Activated CD4-positive, alpha-beta T cell treated with anti-CD3 and anti-CD28 coated beads, Interleukin-2, amount 50 U/mL, for 48 hours (primary cell): ENCODE data around the gene TBC1D5.

Experiments used
- DNase-seq, 2 experiments: peaks; one replicate each; pipeline ENCODE4 v3.0.0-alpha.2; 2020

Gene TBC1D5

DNA sequence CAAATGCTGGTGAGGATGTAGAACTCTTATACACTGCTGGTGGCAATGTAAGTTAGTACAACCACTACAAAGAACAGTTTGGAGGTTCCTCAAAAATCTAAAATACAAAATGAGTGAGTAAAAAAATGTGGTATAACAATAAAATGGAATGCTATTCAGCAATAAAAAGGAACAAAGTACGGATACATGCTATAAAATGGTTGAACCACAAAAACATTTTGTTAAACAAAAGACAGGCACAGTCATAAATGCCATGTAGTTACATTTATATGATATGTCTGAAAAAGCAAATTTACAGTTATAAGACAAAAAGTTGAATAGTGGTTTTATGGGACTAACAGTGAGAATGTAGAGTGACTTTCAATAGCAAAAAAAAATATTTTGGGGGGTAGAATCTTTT, 285.8 kb downstream of the TBC1D5 start:
- no peak for DNase-seq

DNA sequence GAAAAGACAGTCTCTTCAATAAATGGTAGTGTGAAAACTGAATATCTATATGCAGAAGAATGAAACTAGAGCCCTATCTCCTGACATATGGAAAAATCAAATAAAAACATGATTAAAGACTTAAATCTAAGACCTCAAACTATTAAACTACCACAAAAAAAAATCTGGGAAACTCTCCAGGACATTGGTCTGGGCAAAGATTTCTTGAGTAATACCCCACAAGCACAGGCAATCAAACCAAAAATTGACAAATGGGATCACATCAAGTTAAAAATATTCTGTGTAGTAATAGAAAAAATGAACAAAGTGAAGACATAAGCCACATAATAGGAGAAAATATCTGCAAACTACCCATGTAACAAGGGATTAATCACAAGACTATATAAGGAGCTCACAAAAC, 286.4 kb downstream of the TBC1D5 start:
- no peak for DNase-seq

DNA sequence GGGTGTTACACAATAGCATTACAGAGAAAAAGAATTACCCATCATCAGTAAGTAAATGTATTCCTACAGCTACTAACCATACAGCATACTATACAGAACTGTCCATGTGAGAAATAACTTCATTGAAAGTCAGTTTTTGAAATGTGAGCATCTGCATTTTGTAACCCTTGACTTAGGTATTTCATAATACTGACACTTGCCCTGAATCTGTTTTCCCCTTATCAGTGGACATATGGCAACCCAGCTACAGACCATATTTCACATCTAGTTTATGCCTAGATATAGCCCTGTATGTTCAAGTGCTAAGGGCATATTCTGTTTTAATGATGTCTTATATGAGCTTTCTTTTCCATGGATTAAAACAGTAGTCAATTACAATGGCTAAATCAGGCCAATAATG, 297.6 kb downstream of the TBC1D5 start:
- no peak for DNase-seq

DNA sequence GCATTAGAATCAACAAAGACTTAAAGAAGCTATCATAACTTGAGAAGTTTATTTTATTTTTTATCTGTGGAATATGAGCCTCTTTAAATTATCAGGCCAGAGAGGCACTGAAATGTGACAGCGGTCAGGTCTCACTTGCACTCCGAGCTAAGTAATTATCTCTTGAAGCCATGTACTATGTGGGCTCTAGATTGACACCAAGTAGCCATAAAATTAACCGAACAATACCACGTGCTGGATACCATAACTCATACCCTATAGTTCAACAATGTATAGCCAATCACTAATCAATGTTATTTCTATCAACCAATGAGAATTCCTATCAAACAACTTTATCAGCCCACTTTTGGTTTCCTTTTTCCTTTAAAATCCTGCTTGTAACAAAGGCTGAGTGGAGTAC, 299.3 kb downstream of the TBC1D5 start:
- DNase-seq, result no peak

DNA sequence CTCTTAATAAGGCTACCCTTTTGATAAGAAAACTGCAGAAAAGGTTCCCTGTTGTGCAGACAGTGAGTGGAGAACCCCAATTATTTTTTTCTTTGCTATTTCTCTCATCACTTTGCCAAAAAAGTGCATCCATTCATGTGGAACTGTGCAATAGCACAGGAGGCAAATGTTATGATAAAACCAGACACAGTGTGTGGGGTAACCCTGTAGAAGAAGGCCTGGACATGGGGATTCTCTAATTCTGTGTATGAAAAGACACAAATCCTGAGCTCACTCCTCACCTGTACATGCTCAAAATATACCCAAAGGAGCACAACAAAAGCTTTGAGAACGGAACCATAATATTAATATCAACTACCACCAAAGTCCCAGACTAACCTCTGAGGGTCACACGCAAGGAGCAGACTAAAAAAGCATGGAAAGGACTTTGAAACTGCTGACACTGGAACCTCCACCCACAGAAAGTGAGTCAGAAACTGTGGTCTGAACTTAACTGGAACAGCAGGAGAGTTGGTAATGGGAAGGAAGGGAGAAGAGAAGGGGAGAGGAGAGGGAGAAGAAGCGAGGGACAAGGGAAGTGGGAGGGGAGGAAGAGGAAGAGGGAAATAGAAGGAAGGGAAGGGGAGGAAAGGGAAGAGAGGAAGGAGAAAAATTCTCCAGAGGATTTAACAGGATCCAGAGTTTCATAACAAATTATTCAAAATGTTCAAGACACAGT, 299.9 kb downstream of the TBC1D5 start:
- no peak for DNase-seq

DNA sequence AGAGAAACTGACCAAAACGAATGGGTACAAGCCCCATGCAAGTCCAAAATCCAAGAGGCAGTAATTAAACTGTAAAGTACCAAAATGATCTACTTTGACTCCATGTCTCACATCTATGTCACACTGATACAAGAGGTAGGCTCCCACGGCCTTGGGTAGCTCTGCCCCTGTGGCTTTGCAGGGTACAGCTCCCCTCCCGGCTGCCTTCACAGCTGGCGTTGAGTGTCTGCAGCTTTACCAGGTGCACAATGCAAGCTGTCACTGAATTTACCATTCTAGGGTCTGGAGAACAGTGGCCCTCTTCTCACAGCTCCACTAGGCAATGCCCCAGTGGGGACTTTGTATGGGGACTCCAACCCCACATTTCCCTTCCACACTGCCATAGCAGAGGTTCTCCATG, 308.6 kb downstream of the TBC1D5 start:
- no peak for DNase-seq

DNA sequence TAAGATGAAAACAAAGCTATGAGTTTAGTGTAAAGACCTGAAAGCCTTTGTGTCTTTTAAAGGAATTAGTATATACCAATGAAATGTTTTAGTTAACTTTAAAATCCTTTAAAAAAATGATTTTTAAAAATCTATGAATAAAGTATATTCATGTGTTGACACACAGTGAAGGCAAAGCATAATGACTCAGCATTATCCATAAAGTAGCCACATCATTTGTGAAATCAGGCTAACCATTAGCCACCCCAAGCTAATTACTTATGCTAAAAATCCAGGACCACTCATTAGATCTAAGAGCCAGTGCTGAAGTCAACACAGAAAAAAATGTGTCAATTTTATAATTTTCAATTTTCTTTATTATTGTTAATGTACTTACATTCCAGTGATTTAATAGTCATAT, 310.2 kb downstream of the TBC1D5 start:
- no peak for DNase-seq

DNA sequence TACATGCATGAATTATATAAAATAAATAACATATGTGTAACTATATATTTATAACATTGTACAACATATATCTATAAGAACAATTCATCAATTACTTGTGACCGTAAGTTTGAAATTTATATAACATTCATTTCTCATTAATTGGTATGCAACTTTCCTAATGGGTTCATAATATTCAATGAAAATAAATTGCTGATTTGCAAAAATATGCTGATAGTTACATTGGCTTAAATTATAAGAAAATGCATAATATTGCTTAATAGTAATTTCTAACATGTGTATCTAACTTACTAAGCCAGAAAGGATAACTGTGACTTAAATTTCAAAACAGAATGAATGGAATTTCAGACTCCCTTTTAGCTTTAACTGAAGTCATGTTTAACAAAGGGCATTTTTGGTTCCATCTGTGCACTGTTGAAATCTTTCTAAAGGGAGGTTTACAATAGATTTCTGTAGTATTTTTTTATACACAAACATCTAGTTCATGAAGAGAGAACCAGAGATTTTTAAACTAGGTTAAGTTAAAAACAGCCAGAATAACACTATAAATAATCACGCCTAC, 310.9 kb downstream of the TBC1D5 start:
- no peak for DNase-seq

DNA sequence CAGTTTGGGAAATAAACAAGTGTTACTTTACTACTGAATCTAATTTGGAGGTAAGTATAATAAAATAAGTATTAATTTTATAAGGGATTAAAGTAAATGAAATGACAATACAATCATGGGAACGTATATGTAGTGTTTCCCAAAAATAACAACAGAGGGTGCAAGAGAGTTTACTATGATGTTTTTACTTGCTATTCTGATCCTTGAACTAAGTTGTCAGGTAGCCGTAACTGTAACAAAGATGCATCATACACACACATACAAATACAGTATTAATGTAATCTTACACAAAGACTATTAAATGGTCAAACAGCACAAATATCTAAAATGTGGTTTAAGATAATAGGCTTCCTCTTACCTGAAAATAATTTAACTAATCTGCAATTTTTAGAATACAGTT, 311.4 kb downstream of the TBC1D5 start:
- DNase-seq, result no peak

DNA sequence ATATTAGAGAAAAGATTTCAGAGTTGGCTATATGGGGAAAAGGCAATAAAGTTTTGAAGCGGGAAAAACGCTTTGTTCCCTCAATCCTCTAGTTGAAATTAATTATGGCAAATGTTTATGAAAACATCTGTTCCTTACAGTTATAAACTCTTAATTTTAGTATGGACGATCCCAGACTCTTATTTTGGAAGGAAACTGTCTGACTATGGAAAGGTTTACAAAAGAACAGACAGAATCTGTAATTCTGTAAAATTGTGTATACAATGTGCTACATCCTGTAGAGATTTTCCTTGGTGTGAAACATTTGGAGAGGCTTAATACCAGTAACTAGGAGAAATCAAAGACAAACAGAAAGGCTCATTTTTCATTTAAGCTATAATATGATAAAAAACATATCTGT, 311.8 kb downstream of the TBC1D5 start:
- no peak for DNase-seq

DNA sequence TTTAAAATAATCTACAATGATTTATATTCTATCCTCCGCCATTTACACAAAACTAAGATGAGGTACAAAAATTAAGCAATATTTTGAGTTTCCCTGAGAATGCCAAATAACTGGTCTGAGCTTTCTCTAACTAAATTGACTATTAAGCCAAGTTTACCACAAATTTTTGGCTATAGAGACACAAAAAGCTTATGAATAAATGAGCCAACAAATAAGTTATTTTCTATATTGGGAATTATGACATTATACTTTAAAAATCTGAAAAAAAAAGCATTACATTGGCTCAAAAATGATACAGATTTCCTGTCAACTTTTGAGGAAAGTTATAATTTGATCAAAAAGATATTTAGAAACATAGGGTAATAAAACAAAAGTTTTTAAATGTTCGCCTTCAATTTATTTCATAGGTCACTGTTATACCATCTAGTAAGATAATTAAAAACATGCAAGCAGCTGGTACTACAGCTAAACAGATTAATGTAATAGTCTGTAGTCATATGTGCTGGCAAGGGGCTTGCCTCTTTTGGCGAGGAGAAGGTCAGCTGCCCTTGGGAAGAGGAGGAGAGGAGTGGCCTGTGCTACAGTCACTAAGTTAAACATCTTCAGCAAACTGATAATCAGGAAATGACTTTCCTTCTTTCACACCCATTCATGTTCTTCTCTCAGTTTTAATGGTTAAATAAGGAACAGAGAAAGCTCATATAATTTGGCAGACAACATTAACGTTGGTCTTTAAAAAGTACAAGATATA, 318.5 kb downstream of the TBC1D5 start:
- DNase-seq, result no peak

DNA sequence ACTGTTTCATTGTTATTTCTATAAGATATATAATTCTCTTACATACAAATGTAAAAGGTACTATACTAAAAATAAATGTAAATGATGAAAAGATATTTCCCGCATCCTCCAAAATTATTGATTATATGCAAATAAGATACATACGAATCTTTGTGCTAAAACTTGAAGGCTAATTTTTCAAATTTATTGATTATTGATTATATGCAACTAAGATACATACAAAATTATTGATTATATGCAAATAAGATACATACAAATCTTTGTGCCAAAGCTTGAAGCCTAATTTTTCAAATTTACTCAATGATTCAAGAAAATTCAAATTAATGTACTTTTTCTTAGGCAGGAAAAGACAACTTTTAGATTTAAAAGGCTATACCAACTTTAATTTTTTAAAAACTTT, 319.8 kb downstream of the TBC1D5 start:
- no peak for DNase-seq

DNA sequence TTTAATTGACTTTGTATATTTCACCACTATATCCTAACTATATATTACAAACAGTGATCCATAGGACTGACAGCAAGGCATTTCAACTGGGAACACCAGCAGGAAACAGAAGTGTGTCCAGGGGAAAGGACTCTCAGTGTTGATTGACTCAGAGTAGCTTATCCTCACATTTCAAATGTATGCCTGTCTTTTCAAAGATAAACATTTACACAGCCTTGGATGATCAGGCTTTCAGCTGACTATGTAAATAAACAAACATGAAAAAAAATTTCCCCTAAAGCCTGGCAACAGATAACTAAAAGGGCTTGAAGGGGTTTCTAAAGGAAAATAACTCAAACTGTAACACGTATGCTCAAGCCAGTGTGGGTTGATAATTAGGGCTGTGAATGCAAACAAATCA, 321.8 kb downstream of the TBC1D5 start:
- DNase-seq, result no peak

DNA sequence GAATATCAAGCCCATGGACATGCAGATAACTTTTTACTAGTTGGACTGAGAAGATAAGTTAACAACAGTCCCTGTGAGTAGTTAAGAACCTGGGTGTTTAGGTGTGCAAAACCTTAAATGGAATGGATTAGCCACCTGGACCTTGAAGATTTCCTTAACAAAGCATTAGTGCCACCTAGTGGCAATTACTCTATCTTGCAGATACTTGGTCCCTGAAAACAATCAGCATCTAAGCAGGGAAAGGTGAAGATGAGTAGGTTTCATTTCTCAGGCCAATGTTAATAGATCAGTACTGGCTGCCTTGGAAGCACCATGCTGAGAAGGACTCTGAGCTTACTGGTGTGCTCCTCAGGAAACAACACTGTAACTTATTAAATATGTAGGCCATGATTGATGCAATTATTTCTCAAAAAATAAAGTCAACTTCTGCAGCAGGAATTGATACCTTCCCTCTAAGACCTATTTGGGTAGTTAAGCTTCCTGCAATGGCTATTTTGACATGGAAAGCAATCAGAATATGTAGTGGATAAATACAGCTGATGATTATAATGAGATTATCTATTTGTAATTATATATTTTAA, 329.4 kb downstream of the TBC1D5 start:
- no peak for DNase-seq

DNA sequence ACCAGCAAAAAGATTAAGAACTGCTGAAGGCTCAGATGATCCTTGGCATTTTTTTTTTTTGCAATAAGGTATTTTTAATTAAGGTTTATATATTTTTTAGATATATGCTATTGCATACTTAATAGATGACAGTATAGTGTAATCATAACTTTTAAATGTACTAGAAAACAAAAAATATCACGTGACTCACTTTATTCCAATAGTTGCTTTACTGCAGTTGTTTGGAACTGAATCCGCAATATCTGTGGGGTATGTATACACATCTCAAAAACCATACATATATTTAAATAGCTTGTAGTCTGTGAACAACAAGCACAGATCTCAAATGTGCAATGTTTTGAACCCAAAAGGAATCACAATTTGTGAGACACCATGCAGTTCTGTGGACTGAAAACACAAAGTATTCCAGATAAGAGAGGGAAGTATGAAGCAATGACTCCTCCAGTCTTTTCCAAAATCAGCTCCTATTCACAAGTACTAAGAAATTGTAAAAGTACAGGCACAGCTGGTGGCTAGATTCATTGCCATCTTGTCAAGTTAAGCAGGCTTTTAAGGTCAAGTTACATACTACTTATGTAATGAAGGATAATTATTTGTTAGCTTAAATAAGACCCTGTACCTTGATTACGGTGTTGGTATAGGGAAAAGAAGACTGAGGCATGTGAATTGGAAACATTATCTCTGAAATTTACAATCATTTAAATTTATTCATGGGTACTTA, 331.1 kb downstream of the TBC1D5 start:
- no peak for DNase-seq

DNA sequence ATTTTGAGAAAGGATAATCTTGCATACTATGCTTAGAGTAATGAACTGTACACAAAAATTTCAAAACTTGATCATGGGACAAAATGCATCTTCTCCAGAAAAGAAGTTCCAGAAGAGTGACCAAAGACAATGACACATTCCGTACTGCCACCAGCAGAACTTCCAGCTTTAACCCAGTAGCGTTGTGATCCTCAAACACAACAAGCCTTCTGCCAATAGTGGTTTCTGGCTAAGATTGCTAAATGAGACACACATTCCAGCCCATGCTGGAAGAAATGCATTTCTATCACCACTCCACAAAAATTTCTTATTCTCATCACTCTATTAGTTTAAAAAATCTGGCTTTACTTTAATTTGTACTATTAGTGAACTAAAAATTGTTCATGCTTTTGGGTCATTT, 334.9 kb downstream of the TBC1D5 start:
- DNase-seq, result no peak

DNA sequence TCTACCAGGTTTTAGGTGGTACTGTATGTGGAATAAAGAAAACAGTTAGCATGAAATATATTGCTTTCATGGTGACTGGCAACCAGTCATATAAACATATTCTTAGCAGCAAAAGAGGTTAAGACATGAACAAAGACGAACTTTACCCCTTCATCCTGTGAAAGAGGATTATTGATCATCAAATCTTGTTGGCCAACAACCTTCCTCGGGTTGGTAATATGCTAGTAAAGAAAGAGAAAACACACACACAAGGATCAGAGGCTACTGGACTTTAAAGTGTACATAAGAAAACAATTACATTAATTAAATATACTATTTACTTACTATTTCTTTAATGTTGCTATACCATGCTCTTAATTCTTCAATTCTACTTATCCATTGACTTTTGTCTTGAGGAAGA, 337.9 kb downstream of the TBC1D5 start:
- DNase-seq, result no peak

DNA sequence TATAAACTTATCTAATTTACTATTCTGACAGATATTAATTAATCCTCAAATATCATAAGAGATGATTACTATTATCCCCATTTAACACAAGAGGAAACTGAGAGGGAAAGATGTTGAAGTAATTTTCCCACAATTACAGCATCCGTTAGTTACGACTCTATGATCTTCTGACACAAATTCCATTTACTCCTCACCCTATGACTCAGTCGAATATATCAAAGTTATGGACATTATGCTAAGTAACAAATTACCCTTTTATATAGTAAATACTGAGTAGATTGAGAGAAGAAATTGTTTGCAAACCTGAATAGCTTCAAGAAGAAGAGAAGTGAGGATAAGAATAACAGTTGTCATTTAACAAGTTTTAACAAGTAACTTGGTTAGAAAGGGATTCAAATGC, 340.0 kb downstream of the TBC1D5 start:
- DNase-seq, result no peak

DNA sequence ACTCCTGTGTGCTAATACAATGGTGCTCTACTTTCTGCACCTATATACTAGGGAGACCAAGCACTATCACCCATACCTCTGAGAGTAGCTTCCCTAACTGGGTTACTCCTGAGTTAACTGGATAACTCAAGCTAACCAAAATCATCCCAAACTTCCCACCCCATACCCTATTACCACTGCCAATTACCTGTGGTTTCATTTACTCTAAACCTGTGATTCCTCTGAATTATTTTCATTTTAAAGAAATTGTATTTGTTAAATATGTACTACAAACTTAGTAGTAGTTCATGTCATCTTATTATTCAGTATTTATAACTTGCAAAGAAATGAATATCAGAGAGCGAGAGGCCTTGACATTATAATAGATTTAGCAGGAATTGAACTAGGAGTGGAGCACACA, 340.5 kb downstream of the TBC1D5 start:
- DNase-seq, result no peak

DNA sequence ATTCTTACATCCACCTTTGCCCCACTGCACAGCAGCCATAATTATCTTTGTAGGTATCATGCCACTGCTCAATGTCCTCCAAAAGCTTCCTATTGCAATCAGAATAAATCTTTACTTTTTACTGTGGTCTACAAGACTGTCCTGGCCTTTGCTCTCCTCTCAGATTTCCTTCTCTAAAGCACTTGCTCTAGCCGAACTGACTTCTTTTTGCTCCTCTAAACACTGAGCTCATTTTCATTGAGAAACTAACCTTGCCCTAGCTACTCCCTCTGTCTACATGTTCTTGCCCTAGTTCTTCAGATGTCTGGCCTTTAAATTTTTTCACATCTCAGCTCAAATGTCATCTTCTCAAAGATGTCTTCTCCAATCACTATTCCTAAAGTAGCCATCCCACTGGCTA, 342.8 kb downstream of the TBC1D5 start:
- no peak for DNase-seq

DNA sequence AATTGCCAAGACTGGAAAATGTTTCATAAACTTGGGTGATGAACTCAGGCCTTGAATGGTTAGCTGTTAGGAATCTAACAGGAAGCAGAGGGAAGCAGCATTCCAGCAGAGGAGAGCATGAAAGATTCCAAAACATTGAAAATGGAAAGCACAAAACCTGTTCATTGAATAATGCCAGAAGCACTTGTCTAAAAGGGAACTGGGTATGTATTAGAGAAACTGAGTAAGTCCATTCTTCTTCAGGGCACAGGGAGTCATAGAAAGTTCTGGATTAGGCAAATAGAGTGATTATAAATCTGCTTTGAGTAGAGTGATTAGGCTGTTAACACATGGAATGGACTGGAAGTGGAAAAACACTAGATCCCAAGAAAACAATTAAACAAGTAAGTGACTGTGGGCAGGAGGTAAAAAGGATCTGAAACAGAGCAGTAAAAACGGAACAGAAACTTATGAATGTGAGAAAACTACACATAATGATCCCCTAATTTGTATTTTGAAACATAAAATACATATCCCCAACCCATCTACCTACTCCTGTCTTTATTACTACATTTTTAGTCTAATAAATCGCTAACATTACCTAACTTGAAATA, 343.4 kb downstream of the TBC1D5 start:
- DNase-seq, result no peak

DNA sequence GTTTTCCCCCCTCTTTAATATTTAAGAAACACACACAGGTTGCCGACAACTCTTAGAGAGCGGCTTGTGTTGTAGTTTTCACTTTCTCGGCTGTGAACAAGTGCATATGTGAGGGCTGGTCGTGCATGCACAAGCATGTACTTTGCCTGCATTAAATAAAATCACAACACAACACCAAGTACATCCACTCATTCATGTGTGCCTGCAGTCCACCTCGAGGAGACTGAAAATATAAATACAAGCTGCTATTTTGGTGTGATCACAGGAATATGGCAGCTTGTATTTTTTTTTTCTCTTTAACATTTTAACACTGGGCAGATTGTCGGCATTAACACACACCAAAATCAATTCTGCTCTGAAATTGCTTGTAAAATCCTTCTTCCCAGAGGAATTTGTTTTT, 346.4 kb downstream of the TBC1D5 start:
- no peak for DNase-seq

DNA sequence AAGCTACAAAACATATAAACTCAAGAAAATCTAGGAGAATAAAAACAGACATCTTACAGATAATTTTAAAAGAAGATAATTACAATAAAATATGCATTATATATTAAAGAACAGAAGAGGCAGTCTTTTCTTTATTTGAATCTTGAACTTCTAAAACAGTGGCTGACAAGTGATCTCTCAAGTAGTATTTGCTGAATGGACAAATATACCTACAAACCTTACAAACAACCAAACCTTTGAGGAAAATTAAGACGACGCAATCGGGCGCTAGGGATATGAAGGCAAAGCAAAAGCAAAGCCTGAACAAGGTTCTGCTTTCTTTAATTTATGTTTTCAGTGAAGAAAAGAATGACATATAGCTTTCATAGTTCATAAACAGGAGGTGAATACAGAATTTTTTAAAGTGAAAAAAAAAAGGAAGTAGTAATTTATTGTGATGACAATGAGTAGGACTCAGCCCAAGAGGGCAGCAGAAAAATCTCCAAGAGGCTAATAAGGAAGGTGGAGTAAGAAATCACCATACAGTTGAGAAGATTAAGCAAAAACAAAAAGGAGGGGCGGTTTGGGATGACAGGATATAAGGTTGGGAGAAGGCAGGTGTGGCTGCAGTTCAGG, 347.8 kb downstream of the TBC1D5 start:
- no peak for DNase-seq
